Measurements from ENCODE around the gene ANGEL1. TPM values are rescaled to one million over a fixed set of nuclear protein-coding genes. Genes with fewer than 3 reads are reported as not detected.

The ANGEL1 gene, protein sequence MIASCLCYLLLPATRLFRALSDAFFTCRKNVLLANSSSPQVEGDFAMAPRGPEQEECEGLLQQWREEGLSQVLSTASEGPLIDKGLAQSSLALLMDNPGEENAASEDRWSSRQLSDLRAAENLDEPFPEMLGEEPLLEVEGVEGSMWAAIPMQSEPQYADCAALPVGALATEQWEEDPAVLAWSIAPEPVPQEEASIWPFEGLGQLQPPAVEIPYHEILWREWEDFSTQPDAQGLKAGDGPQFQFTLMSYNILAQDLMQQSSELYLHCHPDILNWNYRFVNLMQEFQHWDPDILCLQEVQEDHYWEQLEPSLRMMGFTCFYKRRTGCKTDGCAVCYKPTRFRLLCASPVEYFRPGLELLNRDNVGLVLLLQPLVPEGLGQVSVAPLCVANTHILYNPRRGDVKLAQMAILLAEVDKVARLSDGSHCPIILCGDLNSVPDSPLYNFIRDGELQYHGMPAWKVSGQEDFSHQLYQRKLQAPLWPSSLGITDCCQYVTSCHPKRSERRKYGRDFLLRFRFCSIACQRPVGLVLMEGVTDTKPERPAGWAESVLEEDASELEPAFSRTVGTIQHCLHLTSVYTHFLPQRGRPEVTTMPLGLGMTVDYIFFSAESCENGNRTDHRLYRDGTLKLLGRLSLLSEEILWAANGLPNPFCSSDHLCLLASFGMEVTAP
- 7.7 to 11.0 TPM (median 10.1 TPM) in 5 replicates for total RNA-seq (2022; extraction: Qiagen RNA extraction; ENCODE audit: low read depth)

GRCh38 chr14:76812422-76813383 lies at the start of gene ANGEL1:
TSS of gene ANGEL1 (minus strand) at chr14:76812882. CDS start at chr14:76812827, 55 bp downstream.

DNA sequence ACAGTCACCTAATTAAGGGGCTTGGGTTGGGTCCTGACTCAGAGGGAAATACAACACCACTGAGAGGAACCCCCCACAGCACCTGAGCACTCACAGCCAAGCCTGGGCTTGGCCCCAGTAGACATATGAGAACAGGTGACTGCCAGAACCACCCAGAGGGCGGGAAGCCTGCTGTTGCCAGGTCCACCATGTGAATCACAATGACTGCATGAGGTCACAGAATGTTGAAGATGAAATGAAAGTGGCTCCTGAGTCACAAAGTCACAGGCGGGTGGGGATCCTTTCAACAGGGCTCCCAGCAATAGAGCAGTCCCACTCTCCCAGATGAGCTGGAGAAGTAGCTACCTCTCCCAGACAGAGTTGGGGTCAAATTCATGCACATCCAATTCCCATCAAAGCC lies 13.4 kb upstream of the ANGEL1 start, which contains the start of gene LRRC74A:
TSS of gene LRRC74A (plus strand) at position 287 of the 400 bp plus-strand sequence. CDS start 290 bp downstream, outside the sequence.

GRCh38 chr14:76761136-76761959 lies 51.3 kb downstream of the ANGEL1 start, which contains the start of gene VASH1:
TSS of gene VASH1 (plus strand) at chr14:76761468. CDS start at chr14:76762822, 1,354 bp downstream.

Other genes with a start within 250 kb of the ANGEL1 start
- 3.8 to 5.0 TPM (median 4.0 TPM) in 5 replicates for gene VASH1, start 51.4 kb downstream of the ANGEL1 start, total RNA-seq (2022; extraction: Qiagen RNA extraction; ENCODE audit: low read depth)
- not detected in 5 replicates for gene LRRC74A, start 13.5 kb upstream of the ANGEL1 start, total RNA-seq (2022; extraction: Qiagen RNA extraction; ENCODE audit: low read depth)
- gene IRF2BPL, start 215.8 kb upstream of the ANGEL1 start, total RNA-seq (2022; extraction: Qiagen RNA extraction; ENCODE audit: low read depth) = 21.2 to 28.3 TPM (median 25.3 TPM) in 5 replicates

Data from A549 treated with DMSO at 1 μM for 4 hours (cell line).